Measurements from ENCODE around the gene ABHD8. TPM values are rescaled to one million over a fixed set of nuclear protein-coding genes. Genes with fewer than 3 reads are reported as not detected.

ABHD8 gene
- total and polyA plus RNA-seq, 2 of the 13 experiments (the other 11 are each of a cell fraction or from before 2014, with no cell fraction given) = 6.3 to 7.2 TPM

DNA sequence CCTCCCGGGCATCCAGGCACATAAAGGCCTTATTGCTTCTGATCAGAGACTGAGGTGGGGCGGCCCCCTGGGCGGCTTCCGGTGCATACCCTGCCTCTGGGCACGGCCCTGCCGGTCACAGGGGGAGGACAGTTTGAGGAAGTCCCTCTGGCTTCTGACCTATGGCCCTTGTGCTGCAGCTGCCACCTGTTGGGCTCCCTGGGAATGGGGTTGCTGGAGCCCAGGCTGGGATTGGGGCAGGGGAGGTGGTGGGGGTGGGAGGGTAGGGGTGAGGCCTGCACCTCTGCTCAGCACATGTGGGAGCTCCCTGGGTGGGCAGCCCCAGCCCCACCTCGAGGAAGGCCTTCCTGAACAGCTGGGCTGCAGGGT is 20.7 kb upstream of the ABHD8 start:
- Histone ChIP-seq H3K4me2 (ENCODE audit: low read depth, low read length) (no peak overlapping the region), H3K79me2 (ENCODE audit: insufficient read depth, low read length) (no peaks in the 10 kb centered on the region), H3K27ac (ENCODE audit: extremely low read length, insufficient read depth, low read length) (no peak overlapping the region), H3K9ac (ENCODE audit: insufficient read depth, low read depth, low read length) (no peak overlapping the region), H3K4me1 (ENCODE audit: insufficient read depth, low read length) (no peaks in the 10 kb centered on the region), H4K20me1 (ENCODE audit: insufficient read depth, low read length) (no peaks in the 10 kb centered on the region), H3K36me3 (replicated peaks in 1 of 2; ENCODE audit: control insufficient read depth in 1 of 2, insufficient read depth in 2 of 2, low read length in 2 of 2) (peaks cover 7 to 24% of the 10 kb centered on the region in 2 experiments; a peak in 3 of 5 replicates), H2AFZ (ENCODE audit: low read length) (no peak overlapping the region), H3K27me3 (ENCODE audit: control insufficient read depth in 1 of 2, insufficient read depth in 2 of 2, low read length in 2 of 2) (no peaks in the 10 kb centered on the region), H3K4me3 (replicated peaks in 1 of 3; ENCODE audit: insufficient read depth in 1 of 3, low read depth in 2 of 3, low read length in 3 of 3) (no peak overlapping the region), H3K9me3 (ENCODE audit: low read length) (no peaks in the 10 kb centered on the region)
- no peak for ATAC-seq
- FAIRE-seq = no peak
- in situ Hi-C loops (cut with HindIII; ENCODE audit: extremely low pct_ligation_motif_present, low pct_unique_long_range_greater_than_20kb) (no loop called here), intact Hi-C loops (cut with micrococcal nuclease; ENCODE audit: unreplicated experiment) (no loop called here)
- POLR2A ChIA-PET = interaction anchor here (1.0 kb wide), 1 partner anchor 9 kb away, joined by 5 read pairs; no protein-coding TSS in a partner anchor
- no peak for DNase-seq (ENCODE audit: low spot score)
- 100% methylated on average over 3 of the region's 7 CpGs for WGBS (ENCODE audit: low lambda C conversion rate)
- CTCF ChIA-PET (ENCODE audit: low intra/inter-chr PET ratio, low total read pairs) = no interaction called here
- BruUV-seq (replicated peaks) = no TSS peak
- TF ChIP-seq ZNF614 (CRISPR knock-in tag; IDR thresholded peaks at IDR 0.05; ENCODE audit: borderline replicate concordance) (no peak), AGO2 (optimal IDR thresholded peaks at IDR 0.05; ENCODE audit: low read depth, low read length) (peak; percentile 46)
- TF ChIP-seq, protein P1, sequence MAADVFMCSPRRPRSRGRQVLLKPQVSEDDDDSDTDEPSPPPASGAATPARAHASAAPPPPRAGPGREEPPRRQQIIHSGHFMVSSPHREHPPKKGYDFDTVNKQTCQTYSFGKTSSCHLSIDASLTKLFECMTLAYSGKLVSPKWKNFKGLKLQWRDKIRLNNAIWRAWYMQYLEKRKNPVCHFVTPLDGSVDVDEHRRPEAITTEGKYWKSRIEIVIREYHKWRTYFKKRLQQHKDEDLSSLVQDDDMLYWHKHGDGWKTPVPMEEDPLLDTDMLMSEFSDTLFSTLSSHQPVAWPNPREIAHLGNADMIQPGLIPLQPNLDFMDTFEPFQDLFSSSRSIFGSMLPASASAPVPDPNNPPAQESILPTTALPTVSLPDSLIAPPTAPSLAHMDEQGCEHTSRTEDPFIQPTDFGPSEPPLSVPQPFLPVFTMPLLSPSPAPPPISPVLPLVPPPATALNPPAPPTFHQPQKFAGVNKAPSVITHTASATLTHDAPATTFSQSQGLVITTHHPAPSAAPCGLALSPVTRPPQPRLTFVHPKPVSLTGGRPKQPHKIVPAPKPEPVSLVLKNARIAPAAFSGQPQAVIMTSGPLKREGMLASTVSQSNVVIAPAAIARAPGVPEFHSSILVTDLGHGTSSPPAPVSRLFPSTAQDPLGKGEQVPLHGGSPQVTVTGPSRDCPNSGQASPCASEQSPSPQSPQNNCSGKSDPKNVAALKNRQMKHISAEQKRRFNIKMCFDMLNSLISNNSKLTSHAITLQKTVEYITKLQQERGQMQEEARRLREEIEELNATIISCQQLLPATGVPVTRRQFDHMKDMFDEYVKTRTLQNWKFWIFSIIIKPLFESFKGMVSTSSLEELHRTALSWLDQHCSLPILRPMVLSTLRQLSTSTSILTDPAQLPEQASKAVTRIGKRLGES (CRISPR knock-in tag; IDR thresholded peaks at IDR 0.05; ENCODE audit: borderline replicate concordance) = no peak

DNA sequence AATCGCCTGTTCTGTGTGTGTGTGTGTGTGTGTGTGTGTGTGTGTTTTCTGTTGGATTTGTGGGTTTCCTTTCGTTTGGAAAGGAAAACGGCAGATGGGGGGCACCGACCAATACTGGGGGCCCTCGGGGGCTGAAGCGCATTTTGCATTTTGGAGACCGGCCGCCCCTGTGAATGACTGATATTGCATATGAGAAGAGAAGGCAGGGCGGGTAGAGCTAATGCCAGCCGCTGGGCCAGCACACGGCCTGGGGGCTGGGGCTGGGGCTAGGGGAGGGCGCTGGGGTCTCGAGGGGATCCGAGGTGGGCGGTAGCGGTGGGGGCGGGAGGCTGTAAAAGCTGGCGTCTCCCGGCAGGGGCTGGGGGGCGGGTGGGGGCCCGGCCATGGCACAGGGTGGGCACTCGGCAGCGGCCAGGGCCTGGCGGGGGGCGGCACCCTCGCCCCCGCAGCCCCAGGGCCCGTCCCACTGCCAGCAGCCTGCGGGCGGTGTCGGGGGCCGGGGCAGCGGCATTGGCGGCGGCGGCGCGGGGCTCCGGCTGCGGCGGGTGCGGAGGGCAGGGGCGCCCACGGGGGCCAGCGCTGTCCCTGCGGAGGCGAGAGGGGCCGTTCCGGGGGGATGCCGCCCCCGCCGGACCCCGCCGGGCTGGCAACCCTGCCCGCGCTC is 20.2 kb upstream of the ABHD8 start:
- no peaks in the 10 kb centered on the region for H3K79me2 ChIP-seq (ENCODE audit: insufficient read depth, low read length)
- intact Hi-C loops (cut with micrococcal nuclease; ENCODE audit: unreplicated experiment) (no loop called here), in situ Hi-C loops (cut with HindIII; ENCODE audit: extremely low pct_ligation_motif_present, low pct_unique_long_range_greater_than_20kb) (no loop called here)
- ChIA-PET POLR2A (interaction anchor here (1.0 to 1.3 kb wide), 2 partner anchors 9 to 11 kb away, joined by 3 to 5 read pairs; no protein-coding TSS in a partner anchor), CTCF (ENCODE audit: low intra/inter-chr PET ratio, low total read pairs) (no interaction called here)
- no peak overlapping the region for H3K4me2 ChIP-seq (ENCODE audit: low read depth, low read length)
- H3K4me3 ChIP-seq (replicated peaks in 1 of 3; ENCODE audit: insufficient read depth in 1 of 3, low read depth in 2 of 3, low read length in 3 of 3) = no peak overlapping the region
- H3K27ac ChIP-seq (ENCODE audit: extremely low read length, insufficient read depth, low read length) = no peak overlapping the region
- H3K4me1 ChIP-seq (ENCODE audit: insufficient read depth, low read length) = no peaks in the 10 kb centered on the region
- 95% methylated on average over 18 of the region's 56 CpGs for WGBS (ENCODE audit: low lambda C conversion rate)
- DNase-seq (ENCODE audit: low spot score) = no peak
- no peaks in the 10 kb centered on the region for H3K9me3 ChIP-seq (ENCODE audit: low read length)
- ATAC-seq = no peak
- no peak for FAIRE-seq
- no peaks in the 10 kb centered on the region for H4K20me1 ChIP-seq (ENCODE audit: insufficient read depth, low read length)
- H3K9ac ChIP-seq (ENCODE audit: insufficient read depth, low read depth, low read length) = no peak overlapping the region
- no TSS peak for BruUV-seq (replicated peaks)
- H2AFZ ChIP-seq (ENCODE audit: low read length) = no peak overlapping the region
- H3K27me3 ChIP-seq (ENCODE audit: control insufficient read depth in 1 of 2, insufficient read depth in 2 of 2, low read length in 2 of 2) = no peaks in the 10 kb centered on the region
- peaks cover 7 to 25% of the 10 kb centered on the region in 2 experiments; a peak in 3 of 5 replicates for H3K36me3 ChIP-seq (replicated peaks in 1 of 2; ENCODE audit: control insufficient read depth in 1 of 2, insufficient read depth in 2 of 2, low read length in 2 of 2)
- TF ChIP-seq, protein P2, sequence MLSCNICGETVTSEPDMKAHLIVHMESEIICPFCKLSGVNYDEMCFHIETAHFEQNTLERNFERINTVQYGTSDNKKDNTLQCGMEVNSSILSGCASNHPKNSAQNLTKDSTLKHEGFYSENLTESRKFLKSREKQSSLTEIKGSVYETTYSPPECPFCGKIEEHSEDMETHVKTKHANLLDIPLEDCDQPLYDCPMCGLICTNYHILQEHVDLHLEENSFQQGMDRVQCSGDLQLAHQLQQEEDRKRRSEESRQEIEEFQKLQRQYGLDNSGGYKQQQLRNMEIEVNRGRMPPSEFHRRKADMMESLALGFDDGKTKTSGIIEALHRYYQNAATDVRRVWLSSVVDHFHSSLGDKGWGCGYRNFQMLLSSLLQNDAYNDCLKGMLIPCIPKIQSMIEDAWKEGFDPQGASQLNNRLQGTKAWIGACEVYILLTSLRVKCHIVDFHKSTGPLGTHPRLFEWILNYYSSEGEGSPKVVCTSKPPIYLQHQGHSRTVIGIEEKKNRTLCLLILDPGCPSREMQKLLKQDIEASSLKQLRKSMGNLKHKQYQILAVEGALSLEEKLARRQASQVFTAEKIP (CRISPR knock-in tag; IDR thresholded peaks at IDR 0.05; ENCODE audit: borderline replicate concordance) = no peak
- TF ChIP-seq, protein P3, sequence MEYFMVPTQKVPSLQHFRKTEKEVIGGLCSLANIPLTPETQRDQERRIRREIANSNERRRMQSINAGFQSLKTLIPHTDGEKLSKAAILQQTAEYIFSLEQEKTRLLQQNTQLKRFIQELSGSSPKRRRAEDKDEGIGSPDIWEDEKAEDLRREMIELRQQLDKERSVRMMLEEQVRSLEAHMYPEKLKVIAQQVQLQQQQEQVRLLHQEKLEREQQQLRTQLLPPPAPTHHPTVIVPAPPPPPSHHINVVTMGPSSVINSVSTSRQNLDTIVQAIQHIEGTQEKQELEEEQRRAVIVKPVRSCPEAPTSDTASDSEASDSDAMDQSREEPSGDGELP (IDR thresholded peaks at IDR 0.05; ENCODE audit: borderline replicate concordance, low read depth) = no peak
- no peak for TF ChIP-seq THYN1 (CRISPR knock-in tag; IDR thresholded peaks at IDR 0.05; ENCODE audit: borderline replicate concordance, low read depth)
- no peak for TF ChIP-seq SOX5 (CRISPR knock-in tag; IDR thresholded peaks at IDR 0.05; ENCODE audit: borderline replicate concordance)
- no peak for TF ChIP-seq PHB2 (IDR thresholded peaks at IDR 0.05; ENCODE audit: partially characterized antibody)
- TF ChIP-seq ZNF136 (CRISPR knock-in tag; IDR thresholded peaks at IDR 0.05; ENCODE audit: low read depth) = no peak
